Left colon (tissue), 2 donors: ENCODE results near the gene HSD11B1L. TPM values are rescaled to one million over a fixed set of nuclear protein-coding genes. Genes with fewer than 3 reads are reported as not detected.
"Not testable (repeated sequence)": the region's sequence is repeated elsewhere in the genome, so short reads cannot be mapped to it uniquely, and the experiment has no call there.

Experiments
- ATAC-seq: fragments of 200-7000 bp; cut with Tn5 transposase; one replicate; pipeline ENCODE4 v1.9.1; 2020; ENCODE audit warnings: mild to moderate bottlenecking, moderate library complexity
- DNase-seq, 2 donors: peaks; one replicate each; pipeline ENCODE4 v3.0.0-alpha.2; 2020
- intact Hi-C, 2 donors: fragments of 100-400 bp; cut with DNase I in 1 of 2; cut with micrococcal nuclease in 1 of 2; formaldehyde crosslinking; loops; one replicate each; pipeline versions ENCODE4 v1.11.2 to v1.14.0; 2022; cut with DNase I, micrococcal nuclease
- total RNA-seq, 2 donors: library from RNA; stranded (reverse); fragmentation: NEBNext Ultra II Directional; extraction: Animal tissue kit (Norgen Biotek cat#: 25700); gene quantifications; one replicate each; pipeline ENCODE4 v1.2.1, GENCODE V29; 2021
- donor health status: DM: no; HTN: no; CAD: no.
- donor health status: DM: yes; HTN: yes; CAD: no.

Gene HSD11B1L
- total RNA-seq, 2 donors from 2014 or later = 3.5 to 3.8 TPM

DNA sequence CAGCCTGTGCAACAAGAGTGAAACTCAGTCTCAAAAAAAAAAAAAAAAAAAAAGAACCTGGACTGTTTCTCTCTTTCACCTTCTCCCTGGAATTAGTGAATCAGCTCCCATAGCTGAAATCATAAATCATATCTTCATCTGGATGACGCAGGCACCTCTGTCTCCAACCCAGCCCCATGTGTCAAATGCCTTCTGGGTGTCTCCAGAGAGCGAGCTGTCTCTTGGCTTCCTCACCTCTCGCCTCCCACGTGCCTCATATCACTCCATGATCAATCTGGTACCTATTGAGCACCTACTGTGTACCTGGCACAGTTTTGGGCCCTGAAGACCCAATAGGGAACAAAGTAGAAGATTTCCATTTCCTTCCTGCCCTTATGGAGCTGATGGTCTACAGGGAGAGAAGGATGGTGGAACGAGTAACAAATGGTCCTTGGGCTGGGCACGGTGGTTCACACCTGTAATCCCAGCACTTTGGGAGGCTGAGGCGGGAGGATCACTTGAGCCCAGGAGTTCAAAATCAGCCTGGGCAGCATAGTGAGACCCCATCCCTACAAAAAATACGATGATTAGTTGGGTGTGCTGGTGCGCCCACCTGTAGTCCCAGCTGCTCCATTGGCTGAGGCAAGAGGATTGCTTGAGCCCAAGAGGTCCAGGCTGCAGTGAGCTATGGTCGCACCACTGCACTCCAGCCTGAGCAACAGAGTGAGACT lies 2.5 kb downstream of the HSD11B1L start:
- no peak for ATAC-seq
- intact Hi-C loops = no loop called here
- no peak for DNase-seq

DNA sequence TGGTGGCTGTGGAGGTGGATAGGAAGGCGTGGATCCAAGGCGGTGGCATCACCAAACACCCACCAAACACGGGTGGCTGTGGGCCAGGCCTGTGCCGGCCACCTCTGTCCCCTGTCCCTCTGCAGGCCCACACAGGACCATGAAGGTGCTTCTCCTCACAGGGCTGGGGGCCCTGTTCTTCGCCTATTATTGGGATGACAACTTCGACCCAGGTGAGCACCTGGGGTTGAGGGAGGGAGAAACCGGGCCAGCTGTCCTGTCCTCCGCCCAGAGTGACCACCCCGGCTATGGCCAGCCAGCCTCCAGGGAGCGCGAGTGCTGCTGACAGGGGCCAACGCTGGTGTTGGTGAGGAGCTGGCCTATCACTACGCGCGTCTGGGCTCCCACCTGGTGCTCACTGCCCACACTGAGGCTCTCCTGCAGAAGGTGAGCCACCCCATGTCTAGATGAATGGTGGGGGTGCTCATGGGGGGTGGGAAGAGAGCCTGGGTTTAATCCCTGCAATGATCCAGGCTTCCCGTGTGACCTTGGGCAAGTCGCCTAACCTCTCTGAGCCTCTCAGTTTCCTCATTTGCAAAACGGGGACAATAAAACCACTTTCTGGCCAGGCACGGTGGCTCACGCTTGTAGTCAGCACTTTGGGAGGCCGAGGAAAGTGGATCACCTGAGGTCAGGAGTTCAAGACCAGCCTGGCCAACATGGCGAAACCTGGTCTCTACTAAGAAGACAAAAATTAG lies 4.0 kb downstream of the HSD11B1L start:
- peak in 1 of 2 donors; percentile 26 for DNase-seq
- intact Hi-C loops = no loop called here

DNA sequence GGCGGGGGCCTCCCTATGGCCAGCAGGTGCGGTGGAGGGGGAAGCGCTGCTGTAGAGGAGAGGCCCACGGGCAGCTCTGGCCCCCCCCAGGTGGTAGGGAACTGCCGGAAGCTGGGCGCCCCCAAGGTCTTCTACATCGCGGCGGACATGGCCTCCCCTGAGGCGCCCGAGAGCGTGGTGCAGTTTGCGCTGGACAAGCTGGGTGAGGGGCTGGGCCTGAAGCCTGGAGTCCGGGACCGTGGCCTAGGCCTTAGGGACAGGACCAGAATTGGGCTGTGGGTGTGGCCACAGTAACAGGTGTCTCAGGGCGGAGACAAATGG lies 5.5 kb downstream of the HSD11B1L start:
- intact Hi-C loops = no loop called here
- no peak for ATAC-seq

More for the DNA sequence above, 4.0 kb downstream of the HSD11B1L start:
- ATAC-seq = no peak

DNA sequence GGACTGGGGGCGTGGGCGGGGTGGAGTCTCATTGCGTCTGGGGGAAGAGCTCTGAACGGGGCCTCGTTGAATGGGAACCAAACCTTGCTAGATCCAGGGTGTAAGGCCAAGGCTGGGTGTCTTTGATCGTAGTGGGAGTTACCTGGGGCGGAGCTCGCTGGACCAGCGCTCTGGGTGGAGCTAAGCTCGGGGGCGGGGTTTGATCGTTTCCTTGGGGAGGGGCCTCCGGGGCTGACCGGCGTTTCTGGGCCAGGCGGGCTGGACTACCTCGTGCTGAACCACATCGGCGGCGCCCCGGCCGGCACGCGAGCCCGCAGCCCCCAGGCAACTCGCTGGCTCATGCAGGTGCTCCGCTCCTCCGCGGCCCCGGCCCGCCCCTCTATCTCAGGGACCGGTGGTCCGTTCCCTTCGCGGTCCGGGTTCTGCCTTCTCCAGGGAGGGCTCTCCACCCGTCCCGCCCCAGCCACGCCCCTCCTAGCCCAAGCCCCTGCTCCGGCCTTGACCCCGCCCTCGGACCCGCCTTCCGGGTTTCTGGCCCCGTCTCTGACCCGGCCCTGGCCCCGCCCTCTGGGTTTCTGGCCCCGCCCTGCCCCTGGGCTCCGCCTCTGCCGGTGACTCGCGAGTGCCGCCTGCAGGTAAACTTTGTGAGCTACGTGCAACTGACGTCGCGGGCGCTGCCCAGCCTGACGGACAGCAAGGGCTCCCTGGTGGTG lies 6.0 kb downstream of the HSD11B1L start:
- intact Hi-C loops = no loop called here
- ATAC-seq = peak; percentile 75
- DNase-seq = peak; percentile 98 to 100

More for the DNA sequence above, 5.5 kb downstream of the HSD11B1L start:
- DNase-seq = no peak

DNA sequence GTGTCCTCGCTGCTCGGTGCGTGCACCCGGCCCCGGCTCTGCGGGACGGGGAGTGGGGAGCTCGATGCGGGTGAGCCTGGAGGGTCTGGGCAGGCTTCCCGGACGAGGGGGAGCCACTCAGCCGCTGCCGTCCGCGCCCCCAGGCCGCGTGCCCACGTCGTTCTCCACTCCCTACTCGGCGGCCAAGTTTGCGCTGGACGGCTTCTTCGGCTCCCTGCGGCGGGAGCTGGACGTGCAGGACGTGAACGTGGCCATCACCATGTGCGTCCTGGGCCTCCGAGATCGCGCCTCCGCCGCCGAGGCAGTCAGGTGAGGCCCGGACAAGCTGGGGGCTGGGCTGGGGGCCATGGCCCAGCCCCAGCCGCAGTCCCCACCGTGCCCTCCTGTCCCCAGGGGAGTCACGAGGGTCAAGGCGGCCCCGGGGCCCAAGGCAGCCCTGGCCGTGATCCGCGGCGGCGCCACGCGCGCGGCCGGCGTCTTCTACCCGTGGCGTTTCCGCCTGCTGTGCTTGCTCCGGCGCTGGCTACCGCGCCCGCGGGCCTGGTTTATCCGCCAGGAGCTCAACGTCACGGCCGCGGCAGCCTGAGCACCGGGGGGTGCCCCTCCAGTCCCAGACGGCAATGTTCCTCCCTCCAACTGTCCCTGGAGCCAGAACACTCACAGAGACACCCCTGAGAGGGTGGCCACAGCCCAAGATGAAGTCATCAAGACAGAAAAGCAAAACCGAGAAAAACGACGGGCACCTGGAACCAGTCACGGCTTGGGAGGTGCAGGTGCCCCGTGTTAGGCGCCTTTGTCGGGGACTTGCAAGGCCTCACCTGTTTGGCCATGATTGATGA lies 6.8 kb downstream of the HSD11B1L start:
- peak in 1 of 2 donors; percentile 31 for DNase-seq
- intact Hi-C loops = no loop called here

DNA sequence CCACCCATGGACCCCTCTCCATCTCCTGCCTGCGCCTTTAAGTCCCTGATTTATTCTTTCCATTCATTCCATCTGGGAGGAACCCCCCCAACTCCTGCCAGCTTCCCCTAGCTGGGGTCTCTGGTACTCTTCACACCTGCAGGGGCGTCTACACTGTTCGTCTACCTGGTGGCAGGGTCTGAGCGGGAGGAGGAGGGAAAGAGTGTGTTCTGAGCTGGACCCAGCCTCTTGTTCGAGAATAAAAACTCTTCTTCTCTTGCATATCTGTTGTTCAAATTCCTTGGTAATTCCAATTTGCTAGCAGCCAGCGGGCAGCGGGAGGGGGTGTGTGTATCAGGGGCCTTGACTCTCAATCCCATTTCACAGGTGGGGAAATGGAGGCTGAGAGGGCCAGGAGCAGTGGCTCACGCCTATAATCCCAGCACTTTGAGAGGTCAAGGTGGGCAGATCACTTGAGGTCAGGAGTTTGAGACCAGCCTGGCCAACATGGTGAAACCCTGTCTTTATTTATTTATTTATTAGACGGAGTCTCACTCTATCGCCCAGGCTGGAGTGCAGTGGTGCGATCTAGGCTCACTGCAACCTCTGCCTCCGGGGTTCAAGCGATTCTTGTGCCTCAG lies 7.5 kb downstream of the HSD11B1L start:
- intact Hi-C loops, ATAC-seq: not testable (repeated sequence)
- peak in 1 of 2 donors; percentile 24 for DNase-seq

More for the DNA sequence above, 6.8 kb downstream of the HSD11B1L start:
- no peak for ATAC-seq

DNA sequence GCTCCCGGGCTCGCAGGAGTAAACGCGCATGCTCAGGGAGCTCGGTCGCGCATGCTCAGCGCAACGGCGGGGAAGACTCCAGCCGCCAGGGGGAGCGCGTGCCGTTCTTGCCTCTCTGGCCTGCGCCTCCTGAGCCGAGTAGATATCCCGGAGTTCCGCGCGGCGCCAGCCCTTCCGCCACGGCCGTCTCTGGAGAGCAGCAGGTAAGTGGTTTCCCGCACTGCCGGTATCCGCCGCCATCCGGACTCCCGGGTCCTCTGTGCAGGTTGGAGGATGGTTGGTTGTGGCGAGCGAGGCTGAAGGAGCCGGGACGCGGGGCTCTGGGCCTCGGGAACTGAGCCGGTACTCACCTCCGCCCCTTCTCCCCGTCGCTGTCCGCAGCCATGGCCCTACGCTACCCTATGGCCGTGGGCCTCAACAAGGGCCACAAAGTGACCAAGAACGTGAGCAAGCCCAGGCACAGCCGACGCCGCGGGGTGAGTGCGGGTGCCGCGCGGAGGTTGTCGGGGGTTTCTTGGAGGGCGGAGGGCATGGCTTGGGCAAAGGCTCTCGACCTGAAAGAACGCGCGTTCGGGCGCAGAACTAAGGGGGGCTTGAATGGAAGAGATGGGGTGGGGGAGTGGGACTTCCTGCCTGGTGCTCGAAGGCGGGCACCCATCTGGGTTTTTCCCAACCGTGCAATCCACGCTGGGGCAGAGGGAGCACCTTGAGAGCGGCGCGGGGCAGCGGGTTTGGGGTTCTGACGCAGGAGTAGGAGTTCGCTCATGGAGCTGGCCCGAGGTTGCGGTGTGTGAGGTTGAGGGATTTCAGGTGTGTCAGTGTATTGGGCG lies 9.5 kb downstream of the HSD11B1L start, which contains the start of gene RPL36:
TSS of gene RPL36 (plus strand) at position 171 of the 830 bp plus-strand sequence. CDS start at position 384, 213 bp downstream.
- intact Hi-C loops = no loop called here
- ATAC-seq = peak; percentile 60
- DNase-seq = peak; percentile 95 to 99

DNA sequence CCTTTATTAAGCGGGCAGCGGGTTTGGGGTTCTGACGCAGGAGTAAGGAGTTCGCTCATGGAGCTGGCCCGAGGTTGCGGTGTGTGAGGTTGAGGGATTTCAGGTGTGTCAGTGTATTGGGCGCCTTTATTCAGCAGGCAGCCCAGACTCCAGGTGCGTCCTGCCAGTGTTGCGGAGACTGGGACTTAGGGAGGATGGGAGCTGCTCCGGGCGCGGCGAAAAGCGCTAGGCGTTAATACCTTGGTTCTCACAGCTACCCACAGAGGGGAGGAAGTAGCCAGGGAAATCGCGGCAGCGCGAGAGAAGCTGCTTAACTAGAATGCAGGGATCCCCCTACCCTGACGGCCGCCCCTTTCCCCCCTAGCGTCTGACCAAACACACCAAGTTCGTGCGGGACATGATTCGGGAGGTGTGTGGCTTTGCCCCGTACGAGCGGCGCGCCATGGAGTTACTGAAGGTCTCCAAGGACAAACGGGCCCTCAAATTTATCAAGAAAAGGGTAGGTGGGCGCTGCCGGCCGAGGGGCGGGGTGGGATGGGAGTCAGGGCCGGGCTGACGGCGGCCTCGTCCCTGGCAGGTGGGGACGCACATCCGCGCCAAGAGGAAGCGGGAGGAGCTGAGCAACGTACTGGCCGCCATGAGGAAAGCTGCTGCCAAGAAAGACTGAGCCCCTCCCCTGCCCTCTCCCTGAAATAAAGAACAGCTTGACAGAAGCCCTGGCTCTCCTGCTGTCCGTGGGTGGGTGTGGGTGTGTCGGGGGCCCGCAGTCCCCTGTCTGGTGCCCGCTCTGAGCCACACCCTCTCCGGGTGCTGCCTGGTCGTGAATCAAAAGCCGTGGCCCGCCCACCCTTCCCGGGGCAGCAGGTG lies 10.4 kb downstream of the HSD11B1L start:
- intact Hi-C loops = no loop called here
- DNase-seq (peak; percentile 73 to 89), ATAC-seq (peak; percentile 41)

DNA sequence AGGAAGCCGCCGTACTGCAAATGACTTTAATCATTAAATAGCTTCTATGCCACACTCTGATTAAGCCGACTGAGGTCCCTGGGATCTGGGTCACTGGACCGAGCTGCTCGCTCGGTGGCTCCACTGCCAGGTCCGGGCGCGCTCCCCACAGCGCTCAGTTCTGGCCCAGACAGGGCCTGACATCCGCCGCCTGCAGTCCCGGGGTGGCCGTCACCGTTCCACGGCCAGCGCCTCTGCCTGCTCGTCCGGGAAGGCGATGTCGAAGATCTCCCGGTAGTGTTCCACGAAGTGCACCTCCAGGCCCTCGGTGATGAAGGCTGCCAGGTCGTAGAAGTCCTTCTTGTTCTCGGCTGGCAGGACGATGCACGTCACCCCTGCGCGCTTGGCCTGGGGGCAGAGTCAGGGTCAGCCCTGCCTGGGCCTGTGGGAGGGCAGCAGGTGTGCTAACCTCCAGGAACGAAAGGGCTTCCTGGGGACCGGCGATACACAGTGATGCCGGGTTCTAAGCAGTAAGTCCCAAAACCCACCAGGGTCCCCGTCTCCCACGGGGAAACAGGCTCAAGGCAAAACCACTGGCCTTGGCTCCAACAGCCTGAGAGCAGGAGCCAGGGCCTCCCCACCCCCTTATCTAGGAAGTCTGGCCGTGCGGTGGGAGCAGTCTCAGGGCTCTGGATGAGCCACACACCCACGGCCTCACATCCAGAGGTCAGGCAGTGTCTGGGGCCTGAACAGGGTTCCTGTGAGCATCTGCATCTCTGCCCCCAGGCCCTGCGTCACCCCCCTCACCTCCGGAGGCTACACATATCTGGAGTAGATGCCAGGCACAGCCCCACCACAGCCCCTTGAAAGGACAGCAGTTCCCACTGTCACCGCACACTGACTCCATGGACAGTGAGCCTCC lies 11.2 kb downstream of the HSD11B1L start:
- DNase-seq (peak in 1 of 2 donors; percentile 31), ATAC-seq (no peak)
- intact Hi-C loops = no loop called here

DNA sequence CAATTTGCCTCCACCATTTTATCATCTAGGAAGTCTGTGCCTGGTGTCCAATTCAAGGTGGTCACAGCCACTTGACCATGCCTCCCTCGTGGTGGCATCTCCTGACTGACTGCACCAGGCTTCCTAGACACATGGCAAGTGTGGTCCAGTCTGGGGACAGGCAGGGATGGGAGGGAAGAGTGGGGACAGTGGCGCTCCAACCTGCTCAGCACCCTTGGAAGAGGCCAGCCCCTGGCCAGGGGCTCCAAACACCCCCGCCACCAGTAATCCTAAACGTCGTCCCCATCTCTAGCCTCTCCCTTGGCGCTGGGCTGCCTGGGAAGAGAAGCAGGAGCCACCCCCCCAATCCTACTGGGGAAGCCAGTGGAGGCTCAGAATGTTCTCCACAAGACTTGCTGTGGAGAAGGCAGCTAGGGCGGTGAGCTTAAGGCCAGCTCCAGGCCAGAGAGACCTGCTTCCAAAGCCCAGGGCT lies 11.9 kb downstream of the HSD11B1L start:
- DNase-seq (peak in 1 of 2 donors; percentile 25), ATAC-seq (no peak)
- intact Hi-C loops = no loop called here

DNA sequence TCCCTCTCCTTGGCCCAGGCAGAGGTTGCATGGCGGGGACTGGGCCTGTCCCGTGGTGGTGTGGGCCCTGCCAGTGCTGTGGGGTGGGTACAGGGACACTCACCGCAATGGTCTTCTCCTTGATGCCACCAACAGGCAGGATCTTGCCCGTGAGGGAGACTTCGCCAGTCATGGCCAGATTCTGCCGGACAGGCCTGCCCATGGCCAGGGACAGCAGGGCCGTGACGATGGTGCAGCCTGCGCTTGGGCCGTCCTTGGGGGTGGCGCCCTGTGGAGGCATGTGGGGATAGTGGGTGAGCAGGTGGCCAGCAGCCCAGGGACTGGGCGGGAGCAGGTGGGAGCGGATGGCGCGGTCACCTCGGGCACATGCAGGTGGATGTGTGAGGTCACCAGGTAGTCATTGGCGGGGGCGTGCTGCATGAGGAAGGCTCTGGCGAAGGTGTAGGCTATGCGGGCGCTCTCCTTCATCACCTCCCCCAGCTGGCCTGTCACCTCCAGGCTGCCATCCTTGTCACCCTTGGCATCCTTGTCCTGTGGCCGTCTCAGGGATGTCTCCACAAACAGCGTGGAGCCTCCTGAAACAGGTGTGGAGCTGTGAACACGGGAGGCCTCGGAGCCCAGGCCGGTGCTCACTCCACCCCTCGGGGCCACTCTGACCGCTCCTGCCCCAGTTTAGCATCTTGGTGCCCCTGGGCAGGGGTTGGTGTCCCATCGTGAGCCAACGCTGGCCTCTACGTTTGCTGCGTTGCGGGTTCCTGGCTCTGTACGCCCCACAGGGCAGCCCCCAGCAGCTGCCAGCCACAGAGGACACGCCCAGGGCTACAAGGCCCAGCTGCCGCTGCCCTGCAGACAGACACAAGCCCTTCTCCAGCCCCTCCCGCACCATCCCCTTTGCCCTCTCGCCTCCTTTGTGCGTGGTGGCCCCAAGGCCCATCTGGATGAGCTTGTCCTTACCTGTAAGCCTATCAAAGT lies 12.7 kb downstream of the HSD11B1L start:
- peak in 1 of 2 donors; percentile 24 for DNase-seq
- no peak for ATAC-seq
- intact Hi-C loops = no loop called here

DNA sequence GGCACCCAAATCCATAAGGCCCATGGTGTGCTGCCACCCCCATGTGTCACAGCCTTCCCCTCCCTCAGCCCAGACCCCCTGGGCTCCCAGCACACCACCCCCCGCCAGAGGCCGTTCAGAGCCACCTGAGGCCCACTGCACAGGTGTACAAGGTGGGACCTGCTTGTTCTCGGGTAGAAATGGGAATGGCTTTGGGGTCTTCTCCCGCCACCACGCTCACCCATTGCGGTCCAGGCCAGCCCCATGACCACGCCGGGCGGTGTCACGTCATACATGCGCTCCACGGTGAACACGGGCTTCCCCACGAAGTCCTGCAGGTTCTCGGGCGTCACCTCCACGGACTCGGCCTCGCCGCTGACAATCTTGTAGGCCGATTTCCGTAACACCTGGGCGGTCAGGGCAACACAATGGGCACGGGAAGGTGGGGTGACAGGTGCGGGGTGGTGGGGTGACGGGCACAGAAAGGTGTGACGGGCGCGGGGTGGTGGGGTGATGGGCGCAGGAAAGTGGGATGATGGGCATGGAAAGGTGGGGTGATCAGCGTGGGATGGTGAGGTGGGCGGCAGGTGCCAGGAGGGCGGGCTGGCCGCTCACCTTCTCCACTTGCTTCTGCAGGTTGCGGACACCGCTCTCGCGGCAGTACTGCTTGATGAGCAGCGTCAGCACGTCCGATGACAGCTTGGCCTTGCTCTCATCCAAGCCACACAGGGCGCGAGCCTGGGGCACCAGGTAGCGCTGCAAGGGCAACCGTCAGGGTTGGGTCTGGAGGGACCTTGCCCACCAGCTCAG lies 13.5 kb downstream of the HSD11B1L start:
- DNase-seq = peak in 1 of 2 donors; percentile 32
- ATAC-seq = no peak
- intact Hi-C loops = no loop called here

DNA sequence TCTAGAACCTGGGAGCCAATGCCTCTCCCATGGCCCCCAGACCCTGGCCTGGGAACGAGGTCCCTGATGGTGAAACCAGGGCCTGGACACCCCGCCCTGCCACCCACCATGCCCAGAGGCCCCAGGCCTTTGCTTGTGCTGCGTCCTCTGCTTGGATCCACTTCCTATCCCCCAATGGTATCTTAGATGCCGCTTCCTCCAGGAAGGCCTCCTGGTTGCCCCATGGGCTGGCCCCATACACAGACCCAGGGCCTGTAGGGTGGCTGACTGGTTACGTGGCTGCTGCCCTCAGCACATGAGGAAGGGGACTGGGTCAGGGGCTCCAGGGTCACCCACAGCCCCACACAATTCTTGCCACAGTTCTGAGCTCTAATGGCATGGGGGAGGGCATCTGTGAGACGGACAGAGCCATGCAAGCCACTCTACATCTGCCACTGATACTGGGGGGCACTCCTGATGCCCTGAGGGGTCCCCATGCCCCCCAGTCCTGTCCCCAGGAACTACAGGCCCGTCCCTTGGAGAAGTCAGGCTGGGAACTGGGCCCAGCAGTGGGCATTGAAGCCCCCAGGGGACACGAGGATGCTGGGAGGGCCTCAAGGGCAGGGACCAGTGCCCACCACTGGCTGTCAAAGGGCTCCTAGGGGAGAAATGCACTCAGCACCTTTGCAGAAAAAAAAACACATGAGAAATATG lies 14.3 kb downstream of the HSD11B1L start:
- intact Hi-C loops = no loop called here
- no peak for ATAC-seq
- no peak for DNase-seq
